Activated naive CD4-positive, alpha-beta T cell treated with anti-CD3 and anti-CD28 coated beads, Interleukin-2, amount 10 ng/mL, durations not matched to agents 7 days and 5 days (primary cell): ENCODE measurements around the gene MYH7.
A peak's percentile ranks its signal among the peaks of the same experiment; 100 is the strongest.

Source experiments
- CTCF ChIA-PET: fragments of 350-600 bp; sonication (Branson Sonifier 250); formaldehyde crosslinking; loops from one replicate; lab custom pipeline; 2021; ENCODE audit warnings: antibody characterized with exemption; lab: Charles Lee
- DNase-seq: peaks from one replicate; pipeline ENCODE4 v3.0.0-alpha.2; 2020
- H3K27ac Mint-ChIP-seq: one replicate; pipeline ENCODE4 v1.8.0; 2021; ENCODE audit warnings: mild to moderate bottlenecking, moderate library complexity, mixed read lengths
- H3K27me3 Mint-ChIP-seq: one replicate; pipeline ENCODE4 v1.8.0; 2021; ENCODE audit warnings: mild to moderate bottlenecking, mixed read lengths
- H3K36me3 Mint-ChIP-seq: one replicate; pipeline ENCODE4 v1.8.0; 2021; ENCODE audit warnings: mixed read lengths
- H3K4me1 Mint-ChIP-seq: one replicate; pipeline ENCODE4 v1.8.0; 2021; ENCODE audit warnings: mixed read lengths
- H3K4me3 Mint-ChIP-seq: one replicate; pipeline ENCODE4 v1.8.0; 2021; ENCODE audit warnings: mild to moderate bottlenecking, moderate library complexity, mixed read lengths
- H3K9me3 Mint-ChIP-seq: one replicate; pipeline ENCODE4 v1.8.0; 2021; ENCODE audit warnings: mixed read lengths

MYH7 gene

GRCh38 chr14:23435543-23436326, at the start of gene MYH7:
Gene MYH7 (minus strand): TSS chr14:23435660. CDS start chr14:23433732, 1,928 bp downstream.
- Mint-ChIP-seq H3K36me3 (no peaks in the 10 kb centered on the region), H3K27ac (no peak within 1 kb of the TSS), H3K4me3 (no peak within 1 kb of the TSS), H3K27me3 (peaks cover 19% of the 10 kb centered on the region), H3K4me1 (no peaks in the 10 kb centered on the region), H3K9me3 (no peaks in the 10 kb centered on the region)
- no peak for DNase-seq
- CTCF ChIA-PET = no interaction called here

- CTCF ChIA-PET = interaction anchor here (1.2 to 13.1 kb wide), 4 partner anchors 8 to 78 kb away, joined by 4 to 238 read pairs (median 61); partner anchors contain the start of genes AP1G2 and THTPA
- Mint-ChIP-seq H3K27ac (no peak overlapping the region), H3K36me3 (peaks cover 5% of the 10 kb centered on the region), H3K4me1 (peaks cover 1% of the 10 kb centered on the region), H3K9me3 (no peaks in the 10 kb centered on the region), H3K4me3 (no peak overlapping the region), H3K27me3 (no peaks in the 10 kb centered on the region)
- DNase-seq = peak; percentile 27
Measured at GRCh38 chr14:23483236-23483854, 47.9 kb upstream of the MYH7 start.

- DNase-seq = no peak
- peaks cover 7% of the 10 kb centered on the region for H3K36me3 Mint-ChIP-seq
- no peak overlapping the region for H3K27ac Mint-ChIP-seq
- no peak overlapping the region for H3K4me3 Mint-ChIP-seq
- no peaks in the 10 kb centered on the region for H3K9me3 Mint-ChIP-seq
- CTCF ChIA-PET = interaction anchor here (0.9 to 13.1 kb wide), 4 partner anchors 11 to 79 kb away, joined by 3 to 238 read pairs (median 61); partner anchors contain the start of genes AP1G2 and THTPA
- H3K4me1 Mint-ChIP-seq = peaks cover 2% of the 10 kb centered on the region
- no peaks in the 10 kb centered on the region for H3K27me3 Mint-ChIP-seq
Measured at GRCh38 chr14:23482823-23483148, 47.3 kb upstream of the MYH7 start.

GRCh38 chr14:23481979-23482822, 46.7 kb upstream of the MYH7 start:
- Mint-ChIP-seq H3K4me3 (no peak overlapping the region), H3K4me1 (peaks cover 2% of the 10 kb centered on the region), H3K27me3 (no peaks in the 10 kb centered on the region), H3K27ac (no peak overlapping the region), H3K9me3 (no peaks in the 10 kb centered on the region), H3K36me3 (peaks cover 11% of the 10 kb centered on the region)
- DNase-seq = no peak
- CTCF ChIA-PET = interaction anchor here (0.9 to 13.1 kb wide), 4 partner anchors 11 to 80 kb away, joined by 3 to 238 read pairs (median 61); partner anchors contain the start of genes AP1G2 and THTPA

- DNase-seq = no peak
- Mint-ChIP-seq H3K9me3 (no peaks in the 10 kb centered on the region), H3K27ac (no peak overlapping the region), H3K36me3 (peaks cover 16% of the 10 kb centered on the region), H3K4me3 (no peak overlapping the region), H3K4me1 (peaks cover 2% of the 10 kb centered on the region), H3K27me3 (no peaks in the 10 kb centered on the region)
- CTCF ChIA-PET = interaction anchor here (0.6 to 13.1 kb wide), 4 partner anchors 15 to 80 kb away, joined by 4 to 238 read pairs (median 61); partner anchors contain the start of genes AP1G2 and THTPA
Measured at GRCh38 chr14:23481362-23481970, 46.0 kb upstream of the MYH7 start.

GRCh38 chr14:23478109-23478759, 42.8 kb upstream of the MYH7 start:
- H3K9me3 Mint-ChIP-seq = no peaks in the 10 kb centered on the region
- DNase-seq = peak; percentile 79
- no peak overlapping the region for H3K27ac Mint-ChIP-seq
- peaks cover 2% of the 10 kb centered on the region for H3K4me1 Mint-ChIP-seq
- no peak overlapping the region for H3K4me3 Mint-ChIP-seq
- H3K27me3 Mint-ChIP-seq = no peaks in the 10 kb centered on the region
- H3K36me3 Mint-ChIP-seq = peaks cover 37% of the 10 kb centered on the region
- CTCF ChIA-PET = interaction anchor here (0.6 to 13.1 kb wide), 18 partner anchors 9 to 173 kb away, joined by 3 to 238 read pairs (median 3); partner anchors contain the start of genes AP1G2, NGDN and THTPA

GRCh38 chr14:23470947-23471346, 35.5 kb upstream of the MYH7 start:
- no peak overlapping the region for H3K4me3 Mint-ChIP-seq
- H3K27ac Mint-ChIP-seq = peak overlapping the region; percentile 58
- no peaks in the 10 kb centered on the region for H3K27me3 Mint-ChIP-seq
- H3K9me3 Mint-ChIP-seq = no peaks in the 10 kb centered on the region
- peaks cover 17% of the 10 kb centered on the region for H3K4me1 Mint-ChIP-seq
- DNase-seq = no peak
- peaks cover 27% of the 10 kb centered on the region for H3K36me3 Mint-ChIP-seq
- CTCF ChIA-PET = interaction anchor here (2.5 kb wide), 1 partner anchor 8 kb away, joined by 13 read pairs; no protein-coding TSS in a partner anchor

- CTCF ChIA-PET = interaction anchor here (2.5 kb wide), 1 partner anchor 9 kb away, joined by 13 read pairs; no protein-coding TSS in a partner anchor
- no peak overlapping the region for H3K27ac Mint-ChIP-seq
Measured at GRCh38 chr14:23469906-23470403, 34.5 kb upstream of the MYH7 start.

GRCh38 chr14:23469127-23469905, 33.9 kb upstream of the MYH7 start, which contains the start of gene NGDN:
Gene NGDN (plus strand): TSS chr14:23469703. CDS start chr14:23469716, 13 bp downstream.
- H3K27ac Mint-ChIP-seq = peak within 1 kb of the TSS; percentile 58
- H3K27me3 Mint-ChIP-seq = no peaks in the 10 kb centered on the region
- peaks cover 17% of the 10 kb centered on the region for H3K4me1 Mint-ChIP-seq
- H3K9me3 Mint-ChIP-seq = no peaks in the 10 kb centered on the region
- no peak within 1 kb of the TSS for H3K4me3 Mint-ChIP-seq
- CTCF ChIA-PET = interaction anchor here (2.2 to 2.5 kb wide), 2 partner anchors 10 to 12 kb away, joined by 6 to 13 read pairs; no protein-coding TSS in a partner anchor
- H3K36me3 Mint-ChIP-seq = peaks cover 13% of the 10 kb centered on the region
- DNase-seq = peak; percentile 95

More at GRCh38 chr14:23469906-23470403, 34.5 kb upstream of the MYH7 start:
- no peak overlapping the region for H3K4me3 Mint-ChIP-seq
- DNase-seq = no peak
- H3K4me1 Mint-ChIP-seq = peaks cover 17% of the 10 kb centered on the region
- H3K9me3 Mint-ChIP-seq = no peaks in the 10 kb centered on the region
- peaks cover 18% of the 10 kb centered on the region for H3K36me3 Mint-ChIP-seq
- no peaks in the 10 kb centered on the region for H3K27me3 Mint-ChIP-seq

GRCh38 chr14:23468704-23469126, 33.3 kb upstream of the MYH7 start:
- H3K27ac Mint-ChIP-seq = no peak overlapping the region
- no peak overlapping the region for H3K4me3 Mint-ChIP-seq
- CTCF ChIA-PET = interaction anchor here (0.6 to 2.5 kb wide), 4 partner anchors 10 to 142 kb away, joined by 3 to 13 read pairs (median 6); no protein-coding TSS in a partner anchor
- H3K4me1 Mint-ChIP-seq = peaks cover 17% of the 10 kb centered on the region
- H3K9me3 Mint-ChIP-seq = no peaks in the 10 kb centered on the region
- DNase-seq = no peak
- peaks cover 11% of the 10 kb centered on the region for H3K36me3 Mint-ChIP-seq
- H3K27me3 Mint-ChIP-seq = peaks cover 4% of the 10 kb centered on the region

GRCh38 chr14:23465261-23465660, 29.8 kb upstream of the MYH7 start:
- Mint-ChIP-seq H3K4me1 (peaks cover 7% of the 10 kb centered on the region), H3K27me3 (peaks cover 6% of the 10 kb centered on the region), H3K36me3 (no peaks in the 10 kb centered on the region), H3K9me3 (no peaks in the 10 kb centered on the region), H3K27ac (peak overlapping the region; percentile 37), H3K4me3 (no peak overlapping the region)
- CTCF ChIA-PET = interaction anchor here (1.2 kb wide), 1 partner anchor 8 kb away, joined by 4 read pairs; no protein-coding TSS in a partner anchor
- DNase-seq = no peak

GRCh38 chr14:23464700-23465099, 29.2 kb upstream of the MYH7 start:
- no peak overlapping the region for H3K27ac Mint-ChIP-seq
- no peaks in the 10 kb centered on the region for H3K9me3 Mint-ChIP-seq
- CTCF ChIA-PET = no interaction called here
- no peaks in the 10 kb centered on the region for H3K36me3 Mint-ChIP-seq
- H3K4me1 Mint-ChIP-seq = peaks cover 6% of the 10 kb centered on the region
- DNase-seq = no peak
- H3K4me3 Mint-ChIP-seq = no peak overlapping the region
- H3K27me3 Mint-ChIP-seq = peaks cover 8% of the 10 kb centered on the region
